Loucy (cell line): Measurements from ENCODE around the gene ANXA8.

Source experiments
- H2AFZ ChIP-seq: fragments of 200-600 bp; sonication (generic); 2 replicates; pipeline ENCODE4 v1.6.0; 2016; ENCODE audit warnings: antibody characterized with exemption, mild to moderate bottlenecking, low read length, moderate library complexity
- H3F3A ChIP-seq: fragments of 200-600 bp; 2 replicates; pipeline ENCODE4 v1.6.0; 2016; ENCODE audit warnings: antibody characterized with exemption, low read depth, mild to moderate bottlenecking
- H3K27me3 ChIP-seq: fragments of 200-600 bp; sonication (generic); 2 replicates; pipeline ENCODE4 v1.6.1; 2014; ENCODE audit warnings: low read length, mild to moderate bottlenecking; ENCODE audit not compliant: insufficient read depth, poor library complexity, severe bottlenecking
- H3K36me3 ChIP-seq: fragments of 200-600 bp; sonication (generic); 2 replicates; pipeline ENCODE4 v1.6.1; 2016; ENCODE audit warnings: low read length; ENCODE audit not compliant: insufficient read depth
- H3K4me1 ChIP-seq: fragments of 200-600 bp; sonication (generic); 2 replicates; pipeline ENCODE4 v1.5.1; 2014; ENCODE audit warnings: low read length, mild to moderate bottlenecking; ENCODE audit not compliant: insufficient read depth, poor library complexity, severe bottlenecking
- H3K4me2 ChIP-seq: fragments of 200-600 bp; sonication (generic); 2 replicates; pipeline ENCODE4 v1.6.0; 2014; ENCODE audit warnings: antibody characterized with exemption, low read length, low read depth, mild to moderate bottlenecking; ENCODE audit not compliant: poor library complexity, severe bottlenecking
- H3K4me3 ChIP-seq: fragments of 200-600 bp; sonication (generic); 2 replicates; pipeline ENCODE4 v1.5.1; 2014; ENCODE audit warnings: low read length, mild to moderate bottlenecking, mixed read lengths; ENCODE audit not compliant: poor library complexity, severe bottlenecking
- H3K79me2 ChIP-seq: fragments of 200-600 bp; sonication (generic); 2 replicates; pipeline ENCODE4 v1.6.1; 2014; ENCODE audit warnings: low read length; ENCODE audit not compliant: insufficient read depth
- H3K9ac ChIP-seq: fragments of 200-600 bp; sonication (generic); 2 replicates; pipeline ENCODE4 v1.6.0; 2014; ENCODE audit warnings: mild to moderate bottlenecking, low read depth, low read length, moderate library complexity; ENCODE audit not compliant: poor library complexity, severe bottlenecking
- H3K9me2 ChIP-seq: fragments of 200-600 bp; sonication (generic); replicated peaks from 2 replicates; pipeline ENCODE4 v1.6.1; 2016; ENCODE audit warnings: low read depth, low read length, mixed read lengths
- H3K9me3 ChIP-seq: fragments of 200-600 bp; sonication (generic); 2 replicates; pipeline ENCODE4 v1.6.1; 2014; ENCODE audit warnings: mild to moderate bottlenecking, antibody characterized with exemption, low read length, low read depth; ENCODE audit not compliant: insufficient read depth
- H4K20me1 ChIP-seq: fragments of 200-600 bp; sonication (generic); 2 replicates; pipeline ENCODE4 v1.6.0; 2014; ENCODE audit warnings: antibody characterized with exemption, low read length, mild to moderate bottlenecking; ENCODE audit not compliant: insufficient read depth, poor library complexity, severe bottlenecking
- CTCF ChIP-seq: fragments of 200-600 bp; sonication (generic); conservative IDR thresholded peaks from 2 replicates; pipeline ENCODE4 v1.5.1; 2014; ENCODE audit warnings: mild to moderate bottlenecking, antibody characterized with exemption, low read length
- EZH2phosphoT487 ChIP-seq: fragments of 200-600 bp; IDR thresholded peaks from 2 replicates; pipeline ENCODE4 v1.6.1; 2018; ENCODE audit warnings: antibody characterized with exemption, mild to moderate bottlenecking, moderate library complexity, borderline replicate concordance

Gene ANXA8

GRCh38 chr10:47452495-47453140 is 31.3 kb downstream of the ANXA8 start:
- H4K20me1 ChIP-seq: no peaks in the 10 kb centered on the region
- H3K9me2 ChIP-seq: no peaks in the 10 kb centered on the region
- H3K27me3 ChIP-seq: no peaks in the 10 kb centered on the region
- H3F3A ChIP-seq: no peaks in the 10 kb centered on the region
- TF ChIP-seq CTCF (no peak), EZH2phosphoT487 (no peak)
- H3K9ac ChIP-seq: no peak overlapping the region
- no peak overlapping the region for H3K4me2 ChIP-seq
- no peak overlapping the region for H2AFZ ChIP-seq
- no peak overlapping the region for H3K4me3 ChIP-seq
- peaks cover 14% of the 10 kb centered on the region for H3K4me1 ChIP-seq
- H3K36me3 ChIP-seq: no peaks in the 10 kb centered on the region
- no peaks in the 10 kb centered on the region for H3K79me2 ChIP-seq
- no peaks in the 10 kb centered on the region for H3K9me3 ChIP-seq

GRCh38 chr10:47451998-47452494 is 31.9 kb downstream of the ANXA8 start:
- no peak overlapping the region for H3K9ac ChIP-seq
- peaks cover 14% of the 10 kb centered on the region for H3K4me1 ChIP-seq
- no peaks in the 10 kb centered on the region for H3K27me3 ChIP-seq
- H3K9me3 ChIP-seq: no peaks in the 10 kb centered on the region
- no peaks in the 10 kb centered on the region for H4K20me1 ChIP-seq
- TF ChIP-seq CTCF (no peak), EZH2phosphoT487 (no peak)
- H3K9me2 ChIP-seq: no peaks in the 10 kb centered on the region
- H3K79me2 ChIP-seq: no peaks in the 10 kb centered on the region
- H3K4me3 ChIP-seq: no peak overlapping the region
- H3K4me2 ChIP-seq: no peak overlapping the region
- H3K36me3 ChIP-seq: no peaks in the 10 kb centered on the region
- H3F3A ChIP-seq: no peaks in the 10 kb centered on the region
- no peak overlapping the region for H2AFZ ChIP-seq

GRCh38 chr10:47451273-47451997 is 32.5 kb downstream of the ANXA8 start:
- no peaks in the 10 kb centered on the region for H3K9me2 ChIP-seq
- H3K4me2 ChIP-seq: no peak overlapping the region
- no peaks in the 10 kb centered on the region for H4K20me1 ChIP-seq
- H3F3A ChIP-seq: no peaks in the 10 kb centered on the region
- H3K79me2 ChIP-seq: no peaks in the 10 kb centered on the region
- H3K4me1 ChIP-seq: peaks cover 14% of the 10 kb centered on the region
- TF ChIP-seq EZH2phosphoT487 (no peak), CTCF (no peak)
- H3K36me3 ChIP-seq: no peaks in the 10 kb centered on the region
- H3K9me3 ChIP-seq: no peaks in the 10 kb centered on the region
- H3K9ac ChIP-seq: no peak overlapping the region
- H3K4me3 ChIP-seq: no peak overlapping the region
- H2AFZ ChIP-seq: no peak overlapping the region
- H3K27me3 ChIP-seq: no peaks in the 10 kb centered on the region
